ENCODE data around the gene MED13L.

DNA sequence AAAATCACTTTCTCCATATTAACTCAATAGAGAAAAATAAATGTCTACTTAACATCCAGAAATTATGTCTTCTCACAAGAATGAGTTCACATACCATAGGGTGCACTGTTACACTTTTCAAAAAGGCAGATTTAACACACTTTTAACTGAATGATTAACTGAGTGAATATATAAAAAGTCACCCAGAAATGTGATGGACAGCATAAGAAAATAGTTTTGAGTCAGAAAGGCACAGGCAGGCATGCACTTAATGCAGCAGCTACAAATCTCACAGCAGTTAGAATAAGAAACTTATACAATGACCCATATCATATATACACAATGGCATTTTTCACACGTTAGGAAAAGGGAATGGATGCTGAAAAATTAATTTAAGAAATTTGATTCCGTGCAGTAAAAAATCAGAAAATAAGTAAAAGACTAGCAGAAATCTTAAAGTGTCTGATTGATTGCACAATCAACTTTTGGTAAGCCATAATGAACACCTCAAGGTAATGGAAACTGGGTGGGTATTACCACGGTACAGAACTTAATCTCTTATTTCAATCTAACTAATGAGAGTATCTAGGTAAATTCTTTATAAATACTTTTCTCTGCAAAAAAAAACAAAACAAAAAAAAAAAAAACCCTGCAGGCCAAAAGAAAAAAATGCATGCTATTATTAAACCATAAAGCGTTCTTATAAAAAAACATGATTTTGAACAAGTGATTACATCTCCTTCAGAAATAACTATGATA, 3.5 kb downstream of the MED13L start:
- TF ChIP-seq, protein P1, sequence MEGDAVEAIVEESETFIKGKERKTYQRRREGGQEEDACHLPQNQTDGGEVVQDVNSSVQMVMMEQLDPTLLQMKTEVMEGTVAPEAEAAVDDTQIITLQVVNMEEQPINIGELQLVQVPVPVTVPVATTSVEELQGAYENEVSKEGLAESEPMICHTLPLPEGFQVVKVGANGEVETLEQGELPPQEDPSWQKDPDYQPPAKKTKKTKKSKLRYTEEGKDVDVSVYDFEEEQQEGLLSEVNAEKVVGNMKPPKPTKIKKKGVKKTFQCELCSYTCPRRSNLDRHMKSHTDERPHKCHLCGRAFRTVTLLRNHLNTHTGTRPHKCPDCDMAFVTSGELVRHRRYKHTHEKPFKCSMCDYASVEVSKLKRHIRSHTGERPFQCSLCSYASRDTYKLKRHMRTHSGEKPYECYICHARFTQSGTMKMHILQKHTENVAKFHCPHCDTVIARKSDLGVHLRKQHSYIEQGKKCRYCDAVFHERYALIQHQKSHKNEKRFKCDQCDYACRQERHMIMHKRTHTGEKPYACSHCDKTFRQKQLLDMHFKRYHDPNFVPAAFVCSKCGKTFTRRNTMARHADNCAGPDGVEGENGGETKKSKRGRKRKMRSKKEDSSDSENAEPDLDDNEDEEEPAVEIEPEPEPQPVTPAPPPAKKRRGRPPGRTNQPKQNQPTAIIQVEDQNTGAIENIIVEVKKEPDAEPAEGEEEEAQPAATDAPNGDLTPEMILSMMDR (IDR thresholded peaks at IDR 0.05) = no peak
- no peak for TF ChIP-seq ZFX (IDR thresholded peaks at IDR 0.05; ENCODE audit: borderline replicate concordance)

All from 22Rv1 (cell line).